Bronchial epithelial cell (primary cell): Measurements from ENCODE around the gene TOGARAM1. TPM values are rescaled to one million over a fixed set of nuclear protein-coding genes. Genes with fewer than 3 reads are reported as not detected.

Source experiments
- DNase-seq: peaks from one replicate; pipeline ENCODE4 v3.0.0-alpha.2; 2010; ENCODE audit warnings: low read depth
- FAIRE-seq: peaks from 2 replicates; lab custom pipeline; 2011; peaks lifted over from hg19 to GRCh38; lab: Jason Lieb, UNC
- H3K27me3 ChIP-seq: 2 replicates; pipeline ENCODE4 v1.5.1; 2011; ENCODE audit warnings: low read length; ENCODE audit not compliant: control insufficient read depth, insufficient read depth
- H3K36me3 ChIP-seq: 2 replicates; pipeline ENCODE4 v1.5.1; 2011; ENCODE audit warnings: low read length; ENCODE audit not compliant: control insufficient read depth, insufficient read depth
- H3K4me3 ChIP-seq: 2 replicates; pipeline ENCODE4 v1.5.1; 2011; ENCODE audit warnings: mild to moderate bottlenecking, low read depth, low read length, control low read depth
- CTCF ChIP-seq: IDR thresholded peaks from 2 replicates; pipeline ENCODE4 v1.5.1; 2011; ENCODE audit warnings: mild to moderate bottlenecking, moderate library complexity, low read length, control low read depth, inconsistent platforms; ENCODE audit not compliant: insufficient read depth, severe bottlenecking
- total RNA-seq: library from RNA; depleted of rRNA; stranded (reverse); fragments of >200 nt; gene quantifications from 2 replicates; pipeline ENCODE4 v1.2.1, GENCODE V29; 2014

TOGARAM1 gene
- total RNA-seq, 1 donor from 2014 or later, result 9.0 TPM

GRCh38 chr14:44960646-44961045 is 1.3 kb upstream of the TOGARAM1 start:
- DNase-seq (peak; percentile 11), FAIRE-seq (no peak)
- Histone ChIP-seq H3K4me3 (peak overlapping the region; percentile 58), H3K36me3 (no peaks in the 10 kb centered on the region), H3K27me3 (no peaks in the 10 kb centered on the region)
- TF ChIP-seq CTCF, result no peak

- Histone ChIP-seq H3K27me3 (no peaks in the 10 kb centered on the region), H3K4me3 (peak overlapping the region; percentile 58), H3K36me3 (no peaks in the 10 kb centered on the region)
- DNase-seq (peak; percentile 54), FAIRE-seq (no peak)
- TF ChIP-seq CTCF, result no peak
These were observed 838 bp upstream of the TOGARAM1 start for GRCh38 chr14:44961151-44961553.

- no peak for FAIRE-seq
- TF ChIP-seq CTCF, result no peak
- no peaks in the 10 kb centered on the region for H3K27me3 ChIP-seq
- no peaks in the 10 kb centered on the region for H3K36me3 ChIP-seq
- H3K4me3 ChIP-seq, result peak overlapping the region; percentile 58
- peak; percentile 18 for DNase-seq
These were observed 499 bp downstream of the TOGARAM1 start for GRCh38 chr14:44962334-44963043.

GRCh38 chr14:44963044-44963528 is 1.1 kb downstream of the TOGARAM1 start:
- Histone ChIP-seq H3K36me3 (no peaks in the 10 kb centered on the region), H3K27me3 (no peaks in the 10 kb centered on the region), H3K4me3 (peak overlapping the region; percentile 58)
- DNase-seq (peak; percentile 24), FAIRE-seq (no peak)
- no peak for TF ChIP-seq CTCF

GRCh38 chr14:44963775-44964380 is 1.9 kb downstream of the TOGARAM1 start:
- DNase-seq, result no peak
- no peak for TF ChIP-seq CTCF
- FAIRE-seq, result no peak
- H3K27me3 ChIP-seq, result no peaks in the 10 kb centered on the region
- peak overlapping the region; percentile 58 for H3K4me3 ChIP-seq
- H3K36me3 ChIP-seq, result no peaks in the 10 kb centered on the region
